Measurements from ENCODE around the gene USP12. TPM values are rescaled to one million over a fixed set of nuclear protein-coding genes. Genes with fewer than 3 reads are reported as not detected.
A peak's percentile ranks its signal among the peaks of the same experiment; 100 is the strongest.

The USP12 gene
- total RNA-seq, 2 donors from 2014 or later = 16.1 to 19.1 TPM

- DNase-seq (no peak), ATAC-seq (peak in 1 of 2 donors; percentile 89)
- intact Hi-C loops (cut with DNase I) = no loop called here
Observed at GRCh38 chr13:27053902-27054595, 117.6 kb downstream of the USP12 start.

- intact Hi-C loops (cut with DNase I) = no loop called here
- ATAC-seq (no peak), DNase-seq (no peak)
Observed at GRCh38 chr13:27053210-27053884, 118.3 kb downstream of the USP12 start.

GRCh38 chr13:27052551-27053208 lies 118.9 kb downstream of the USP12 start:
- DNase-seq = no peak
- ATAC-seq = no peak
- intact Hi-C loops (cut with DNase I) = no loop called here

GRCh38 chr13:27047081-27047480 lies 124.5 kb downstream of the USP12 start:
- intact Hi-C loops (cut with DNase I) = no loop called here
- DNase-seq (no peak), ATAC-seq (no peak)

- DNase-seq (no peak), ATAC-seq (no peak)
- intact Hi-C loops (cut with DNase I) = no loop called here
Observed at GRCh38 chr13:27044837-27045570, 126.6 kb downstream of the USP12 start.

GRCh38 chr13:27043013-27043412 lies 128.6 kb downstream of the USP12 start:
- intact Hi-C loops (cut with DNase I) = no loop called here
- peak; percentile 55 to 77 for ATAC-seq
- DNase-seq = no peak

GRCh38 chr13:27041341-27041740 lies 130.3 kb downstream of the USP12 start:
- intact Hi-C loops (cut with DNase I) = no loop called here
- ATAC-seq = no peak
- DNase-seq = no peak

GRCh38 chr13:27040826-27041108 lies 130.8 kb downstream of the USP12 start:
- DNase-seq = no peak
- no peak for ATAC-seq
- intact Hi-C loops (cut with DNase I) = no loop called here

- ATAC-seq = no peak
- intact Hi-C loops (cut with DNase I) = no loop called here
- DNase-seq = no peak
Observed at GRCh38 chr13:27039171-27039701, 132.4 kb downstream of the USP12 start.

GRCh38 chr13:27038323-27038722 lies 133.3 kb downstream of the USP12 start:
- ATAC-seq (peak in 1 of 2 donors; percentile 55), DNase-seq (no peak)
- intact Hi-C loops (cut with DNase I) = no loop called here

- intact Hi-C loops (cut with DNase I) = no loop called here
- DNase-seq (no peak), ATAC-seq (peak in 1 of 2 donors; percentile 8)
Observed at GRCh38 chr13:27037571-27037970, 134.0 kb downstream of the USP12 start.

- intact Hi-C loops (cut with DNase I) = no loop called here
- DNase-seq = no peak
- no peak for ATAC-seq
Observed at GRCh38 chr13:27037171-27037570, 134.4 kb downstream of the USP12 start.

- DNase-seq (no peak), ATAC-seq (peak in 1 of 2 donors; percentile 11)
- intact Hi-C loops (cut with DNase I) = no loop called here
Observed at GRCh38 chr13:27036236-27036981, 135.2 kb downstream of the USP12 start.

GRCh38 chr13:27035892-27036235 lies 135.7 kb downstream of the USP12 start:
- DNase-seq (no peak), ATAC-seq (no peak)
- intact Hi-C loops (cut with DNase I) = no loop called here

- ATAC-seq = peak; percentile 59 to 75
- DNase-seq = no peak
- intact Hi-C loops (cut with DNase I) = no loop called here
Observed at GRCh38 chr13:27034678-27035111, 136.9 kb downstream of the USP12 start.

- ATAC-seq = no peak
- DNase-seq = no peak
- intact Hi-C loops (cut with DNase I) = no loop called here
Observed at GRCh38 chr13:27028683-27029480, 142.7 kb downstream of the USP12 start.

GRCh38 chr13:27027086-27027667 lies 144.4 kb downstream of the USP12 start:
- ATAC-seq = no peak
- no peak for DNase-seq
- intact Hi-C loops (cut with DNase I) = no loop called here

- intact Hi-C loops (cut with DNase I) = no loop called here
Observed at GRCh38 chr13:27026396-27026795, 145.2 kb downstream of the USP12 start.

More at GRCh38 chr13:27026396-27026795, 145.2 kb downstream of the USP12 start:
- ATAC-seq (no peak), DNase-seq (no peak)
